Tibial artery (tissue), 4 donors: ENCODE data around the gene IMPACT.

Experiments
- DNase-seq, 2 donors: peaks; one replicate each; pipeline ENCODE4 v3.0.0-alpha.2; 2019
- H3K27ac ChIP-seq, 2 donors: fragments of 200-600 bp; sonication (generic) in 1 of 2; 1 replicate in 1 of 2; 2 replicates in 1 of 2; pipeline ENCODE4 v1.5.1; 2018 to 2019; ENCODE audit warnings: mild to moderate bottlenecking in 1 of 2
- H3K27me3 ChIP-seq, 2 donors: fragments of 200-600 bp; sonication (generic) in 1 of 2; one replicate each; pipeline versions ENCODE4 v1.5.1 to v1.6.0; 2016 to 2019
- H3K36me3 ChIP-seq, 3 donors: fragments of 200-600 bp; sonication (generic) in 2 of 3; one replicate each; pipeline ENCODE4 v1.5.1; 2016 to 2019; ENCODE audit warnings: mild to moderate bottlenecking in 2 of 3
- H3K4me1 ChIP-seq, 4 donors: fragments of 200-600 bp; sonication (generic) in 2 of 4; 1 replicate in 3 of 4; 2 replicates in 1 of 4; pipeline ENCODE4 v1.5.1; 2016 to 2019
- H3K4me3 ChIP-seq, 2 donors: fragments of 200-600 bp; sonication (generic) in 1 of 2; 1 replicate in 1 of 2; 2 replicates in 1 of 2; pipeline ENCODE4 v1.5.1; 2018 to 2019; ENCODE audit warnings: mild to moderate bottlenecking in 2 of 2
- H3K9me3 ChIP-seq, 3 donors: fragments of 200-600 bp; sonication (generic) in 1 of 3; one replicate each; pipeline ENCODE4 v1.5.1; 2016 to 2019
- intact Hi-C: fragments of 100-400 bp; cut with DNase I; formaldehyde crosslinking; loops from one replicate; pipeline ENCODE4 v1.15.0; 2023; ENCODE audit warnings: low total_unique reads
- TF ChIP-seq, protein P1 (sequence below), 2 experiments: fragments of 200-600 bp in 1 of 2; fragments of 450-650 bp in 1 of 2; IDR thresholded peaks; one replicate each; pipeline ENCODE4 v1.5.1; 2017 to 2019; ENCODE audit warnings: antibody characterized with exemption in 2 of 2, mild to moderate bottlenecking in 1 of 2, moderate library complexity in 1 of 2

The IMPACT gene

GRCh38 chr18:24485681-24486080 lies 59.2 kb downstream of the IMPACT start:
- peaks cover 0 to 5% (median 0%) of the 10 kb centered on the region in 4 donors for H3K4me1 ChIP-seq
- no peak for DNase-seq
- H3K9me3 ChIP-seq: no peaks in the 10 kb centered on the region
- intact Hi-C loops: loop anchor here (10.0 kb wide), 2 partner anchors 61 to 311 kb away; partner anchors contain the start of gene IMPACT
- no peaks in the 10 kb centered on the region for H3K36me3 ChIP-seq
- H3K27ac ChIP-seq: no peak overlapping the region
- TF ChIP-seq, protein P1, sequence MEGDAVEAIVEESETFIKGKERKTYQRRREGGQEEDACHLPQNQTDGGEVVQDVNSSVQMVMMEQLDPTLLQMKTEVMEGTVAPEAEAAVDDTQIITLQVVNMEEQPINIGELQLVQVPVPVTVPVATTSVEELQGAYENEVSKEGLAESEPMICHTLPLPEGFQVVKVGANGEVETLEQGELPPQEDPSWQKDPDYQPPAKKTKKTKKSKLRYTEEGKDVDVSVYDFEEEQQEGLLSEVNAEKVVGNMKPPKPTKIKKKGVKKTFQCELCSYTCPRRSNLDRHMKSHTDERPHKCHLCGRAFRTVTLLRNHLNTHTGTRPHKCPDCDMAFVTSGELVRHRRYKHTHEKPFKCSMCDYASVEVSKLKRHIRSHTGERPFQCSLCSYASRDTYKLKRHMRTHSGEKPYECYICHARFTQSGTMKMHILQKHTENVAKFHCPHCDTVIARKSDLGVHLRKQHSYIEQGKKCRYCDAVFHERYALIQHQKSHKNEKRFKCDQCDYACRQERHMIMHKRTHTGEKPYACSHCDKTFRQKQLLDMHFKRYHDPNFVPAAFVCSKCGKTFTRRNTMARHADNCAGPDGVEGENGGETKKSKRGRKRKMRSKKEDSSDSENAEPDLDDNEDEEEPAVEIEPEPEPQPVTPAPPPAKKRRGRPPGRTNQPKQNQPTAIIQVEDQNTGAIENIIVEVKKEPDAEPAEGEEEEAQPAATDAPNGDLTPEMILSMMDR (IDR thresholded peaks at IDR 0.05): no peak
- no peak overlapping the region for H3K4me3 ChIP-seq
- peaks cover 0 to 3% of the 10 kb centered on the region in 2 donors for H3K27me3 ChIP-seq

DNA sequence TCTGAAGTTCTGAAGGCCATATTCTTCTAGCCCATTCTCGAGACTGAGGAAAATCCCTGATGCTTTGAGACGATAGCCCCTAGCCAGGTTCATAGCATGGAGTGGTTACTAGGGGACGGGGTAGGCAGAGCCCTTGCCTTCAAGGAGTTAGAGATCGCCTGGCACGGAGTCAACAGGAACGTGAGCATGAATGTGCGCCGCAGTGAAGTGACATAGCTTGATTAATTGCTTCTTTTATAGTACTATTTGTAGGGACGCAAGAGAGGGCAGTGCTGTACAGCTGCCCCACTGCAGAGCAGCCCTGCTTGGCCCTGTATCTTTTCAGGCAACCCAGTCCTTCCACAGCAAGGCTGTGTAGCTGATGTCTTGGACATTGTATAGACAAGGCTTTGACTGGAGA lies 60.2 kb downstream of the IMPACT start:
- Histone ChIP-seq H3K9me3 (no peaks in the 10 kb centered on the region), H3K27me3 (peaks cover 0 to 3% of the 10 kb centered on the region in 2 donors), H3K27ac (no peak overlapping the region), H3K36me3 (no peaks in the 10 kb centered on the region), H3K4me1 (peaks cover 0 to 5% (median 0%) of the 10 kb centered on the region in 4 donors), H3K4me3 (no peak overlapping the region)
- intact Hi-C loops: loop anchor here (10.0 kb wide), 2 partner anchors 62 to 312 kb away; partner anchors contain the start of gene IMPACT
- TF ChIP-seq, protein P1 (IDR thresholded peaks at IDR 0.05): no peak
- DNase-seq: no peak

GRCh38 chr18:24488824-24489493 lies 62.5 kb downstream of the IMPACT start:
- H3K9me3 ChIP-seq: no peaks in the 10 kb centered on the region
- no peaks in the 10 kb centered on the region for H3K36me3 ChIP-seq
- H3K4me3 ChIP-seq: no peak overlapping the region
- TF ChIP-seq, protein P1 (IDR thresholded peaks at IDR 0.05): peak; percentile 66 to 80
- no peak overlapping the region for H3K27ac ChIP-seq
- peaks cover 0 to 3% of the 10 kb centered on the region in 2 donors for H3K27me3 ChIP-seq
- H3K4me1 ChIP-seq: peaks cover 0 to 5% (median 0%) of the 10 kb centered on the region in 4 donors
- no peak for DNase-seq
- intact Hi-C loops: loop anchor here (1.0 to 10.0 kb wide), 3 partner anchors 64 to 314 kb away; partner anchors contain the start of gene IMPACT

- TF ChIP-seq, protein P1 (IDR thresholded peaks at IDR 0.05): no peak
- H3K36me3 ChIP-seq: no peaks in the 10 kb centered on the region
- no peak overlapping the region for H3K4me3 ChIP-seq
- H3K27me3 ChIP-seq: peaks cover 0 to 3% of the 10 kb centered on the region in 2 donors
- no peaks in the 10 kb centered on the region for H3K9me3 ChIP-seq
- H3K27ac ChIP-seq: no peak overlapping the region
- intact Hi-C loops: no loop called here
- H3K4me1 ChIP-seq: peaks cover 0 to 5% (median 0%) of the 10 kb centered on the region in 4 donors
- DNase-seq: no peak
These were observed 64.1 kb downstream of the IMPACT start for GRCh38 chr18:24490539-24490938.

- no peaks in the 10 kb centered on the region for H3K9me3 ChIP-seq
- no peak overlapping the region for H3K27ac ChIP-seq
- H3K4me1 ChIP-seq: peaks cover 0 to 5% (median 0%) of the 10 kb centered on the region in 4 donors
- no peak overlapping the region for H3K4me3 ChIP-seq
- TF ChIP-seq, protein P1 (IDR thresholded peaks at IDR 0.05): no peak
- no peaks in the 10 kb centered on the region for H3K27me3 ChIP-seq
- intact Hi-C loops: no loop called here
- no peaks in the 10 kb centered on the region for H3K36me3 ChIP-seq
- DNase-seq: no peak
These were observed 65.7 kb downstream of the IMPACT start for GRCh38 chr18:24491927-24492834.
